K562 (cell line): Measurements from ENCODE around the gene EN2. TPM values are rescaled to one million over a fixed set of nuclear protein-coding genes. Genes with fewer than 3 reads are reported as not detected.

Experiments
- ATAC-seq: fragments of 200-7000 bp; cut with Tn5 transposase; 3 replicates; pipeline ENCODE4 v1.9.1; 2020; ENCODE audit warnings: moderate library complexity
- BruUV-seq: library from RNA; stranded (reverse); fragments of 400-500 nt; replicated peaks from 2 replicates; lab custom pipeline; 2021; lab: Mats Ljungman, UMichigan
- CTCF ChIA-PET: fragments of 300-600 bp; formaldehyde crosslinking; extraction: SDS; loops from one replicate; lab custom pipeline; 2021; ENCODE audit warnings: low intra/inter-chr PET ratio; lab: Yijun Ruan, JAX
- POLR2A ChIA-PET: fragments of 300-600, 350-650 bp; sonication (Branson Sonifier 250); formaldehyde crosslinking; extraction: SDS; loops from one replicate; lab custom pipeline; 2021; ENCODE audit warnings: antibody characterized with exemption, inconsistent platforms; lab: Yijun Ruan, JAX
- DNase-seq, 4 experiments: peaks; one replicate each; pipeline versions ENCODE4 v3.0.0 to v3.0.0-alpha.2; 2011 to 2018; ENCODE audit warnings: low spot score in 3 of 4, mixed read lengths in 3 of 4; ENCODE audit errors: extremely low read depth in 1 of 4
- FAIRE-seq: peaks from 2 replicates; lab custom pipeline; 2011; peaks lifted over from hg19 to GRCh38; lab: Jason Lieb, UNC
- H2AFZ ChIP-seq: 2 replicates; pipeline ENCODE4 v1.6.0; 2011; ENCODE audit warnings: low read depth, low read length, control low read depth, inconsistent platforms
- H3K27ac ChIP-seq: fragments of 200-600 bp; 3 replicates; pipeline ENCODE4 v1.8.0; 2011; ENCODE audit warnings: low read depth, mild to moderate bottlenecking, control low read depth, inconsistent platforms, low read length, moderate library complexity, mixed read lengths; ENCODE audit errors: extremely low read depth
- H3K27me3 ChIP-seq, 2 experiments: fragments of 300-600 bp in 1 of 2; 2 replicates in 1 of 2; 3 replicates in 1 of 2; pipeline versions ENCODE4 v1.6.0 to v1.8.0; 2011; ENCODE audit warnings: inconsistent platforms in 2 of 2, low read length in 2 of 2, mild to moderate bottlenecking in 1 of 2, mixed read lengths in 1 of 2, moderate library complexity in 1 of 2; ENCODE audit not compliant: control insufficient read depth in 2 of 2, insufficient read depth in 2 of 2
- H3K36me3 ChIP-seq: fragments of 300-600 bp; 3 replicates; pipeline ENCODE4 v1.8.0; 2011; ENCODE audit warnings: mild to moderate bottlenecking, low read length, inconsistent platforms; ENCODE audit not compliant: control insufficient read depth, insufficient read depth
- H3K4me1 ChIP-seq, 2 experiments: fragments of 200-600 bp in 1 of 2; replicated peaks in 1 of 2; 2 replicates in 1 of 2; 3 replicates in 1 of 2; pipeline versions ENCODE4 v1.5.1 to v1.8.0; 2011; ENCODE audit warnings: inconsistent platforms in 2 of 2, low read length in 2 of 2, mild to moderate bottlenecking in 1 of 2, mixed read lengths in 1 of 2, moderate library complexity in 1 of 2; ENCODE audit not compliant: control insufficient read depth in 2 of 2, insufficient read depth in 2 of 2
- H3K4me2 ChIP-seq: 2 replicates; pipeline ENCODE4 v1.6.1; 2011; ENCODE audit warnings: low read length, control low read depth, inconsistent platforms, mixed read lengths; ENCODE audit not compliant: insufficient read depth
- H3K4me3 ChIP-seq: fragments of 200-600 bp; sonication (generic), shearing (Covaris generic); 2 replicates; pipeline ENCODE4 v1.5.1; 2016; ENCODE audit warnings: control low read depth, inconsistent platforms
- H3K79me2 ChIP-seq: fragments of 200-600 bp; 3 replicates; pipeline ENCODE4 v1.8.0; 2011; ENCODE audit warnings: low read length, inconsistent platforms; ENCODE audit not compliant: control insufficient read depth, insufficient read depth
- H3K9ac ChIP-seq, 2 experiments: 2 replicates each; pipeline versions ENCODE4 v1.6.0 to v1.6.1; 2011; ENCODE audit warnings: low read depth in 2 of 2, low read length in 2 of 2, control low read depth in 1 of 2, inconsistent platforms in 1 of 2, mild to moderate bottlenecking in 1 of 2, mixed read lengths in 1 of 2; ENCODE audit not compliant: insufficient read depth in 1 of 2
- H3K9me1 ChIP-seq: one replicate; pipeline ENCODE4 v1.6.0; 2011; ENCODE audit warnings: inconsistent platforms, mild to moderate bottlenecking, low read length, moderate library complexity; ENCODE audit not compliant: control insufficient read depth, insufficient read depth
- H3K9me3 ChIP-seq: replicated peaks from 2 replicates; pipeline ENCODE4 v1.5.1; 2011; ENCODE audit warnings: low read depth, low read length, inconsistent platforms; ENCODE audit not compliant: control insufficient read depth, insufficient read depth
- H4K20me1 ChIP-seq: replicated peaks from 2 replicates; pipeline ENCODE4 v1.6.1; 2011; ENCODE audit warnings: low read length, inconsistent platforms, mixed read lengths; ENCODE audit not compliant: control insufficient read depth, insufficient read depth
- CBX2 ChIP-seq: fragments of 200-600 bp; sonication (generic); IDR thresholded peaks from one replicate; pipeline ENCODE4 v1.6.1; 2012; ENCODE audit warnings: mild to moderate bottlenecking, low read length, inconsistent platforms; ENCODE audit not compliant: insufficient read depth, poor library complexity, severe bottlenecking
- WGBS: fragments of 100-300 bp; shearing (Covaris generic); methylation state at CpG from one replicate; pipeline ENCODE4 v1.1.6; 2016; ENCODE audit warnings: low coverage, mixed read lengths; ENCODE audit not compliant: insufficient coverage; ENCODE audit errors: missing lambda C conversion rate; 5-methylcytosine and 5-hydroxymethylcytosine counted together
- in situ Hi-C: fragments of 300-500 bp; cut with MboI; formaldehyde crosslinking; loops from 4 replicates; pipeline ENCODE4 v1.15.0; 2018; ENCODE audit warnings: inconsistent platforms, mixed read lengths
- intact Hi-C: fragments of 100-400 bp; cut with micrococcal nuclease; formaldehyde crosslinking; loops from 2 replicates; pipeline ENCODE4 v1.14.2; 2022
- polyA plus RNA-seq, 8 experiments: library from polyadenylated mRNA; depleted of rRNA in 4 of 8; stranded (reverse) in 5 of 8; unstranded in 3 of 8; fragments of >200 nt; fragmentation: Nextera tagmentation in 2 of 8; fragmentation: Illumina TruSeq in 1 of 8; extraction: Ambion mirVana in 2 of 8; extraction: Trizol in 1 of 8; gene quantifications; 2 replicates each; pipeline versions ENCODE4 v1.2.1 to v1.2.3, GENCODE V29; 2011 to 2014; ENCODE audit warnings: inconsistent platforms in 1 of 8, missing spikeins in 1 of 8
- total RNA-seq, 7 experiments: library from RNA; depleted of rRNA in 6 of 7; stranded (reverse); fragments of >200 nt in 6 of 7; fragmentation: Illumina TruSeq in 2 of 7; extraction: Trizol in 2 of 7; gene quantifications; 2 replicates each; pipeline versions ENCODE4 v1.2.1 to v1.2.3, GENCODE V29; 2011 to 2021; ENCODE audit warnings: low replicate concordance in 1 of 7
- TF ChIP-seq, protein P1 (sequence below): fragments of 450-650 bp; conservative IDR thresholded peaks from 2 replicates; pipeline ENCODE4 v1.6.1; 2016; ENCODE audit warnings: missing genetic modification characterization, low read depth, mild to moderate bottlenecking, control low read depth, missing compliant biosample characterization

EN2 gene
- total and polyA plus RNA-seq, 9 of the 15 experiments (the other 6 are each of a cell fraction or from before 2014, with no cell fraction given), result 0.04 TPM; not detected in 7

DNA sequence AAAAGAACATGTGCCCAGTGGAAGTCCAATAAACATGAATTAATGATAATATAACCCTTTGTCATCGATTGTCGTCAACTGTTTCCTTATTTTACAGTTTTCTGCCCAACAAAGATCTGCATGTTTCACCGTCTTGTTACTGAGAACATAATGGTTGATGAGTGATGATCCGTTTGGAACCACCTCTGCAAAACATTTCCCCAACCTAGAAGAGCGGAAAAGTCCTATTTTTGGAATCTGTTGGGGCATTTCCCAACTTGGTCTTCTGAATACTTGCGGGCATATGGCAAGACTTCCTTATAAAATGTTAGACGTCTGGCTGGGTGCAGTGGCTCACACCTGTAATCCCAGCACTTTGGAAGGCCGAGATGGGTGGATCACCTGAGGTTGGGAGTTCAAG lies 56.4 kb downstream of the EN2 start:
- ATAC-seq (no peak), DNase-seq (no peak), FAIRE-seq (no peak)
- intact Hi-C loops, result no loop called here
- Histone ChIP-seq H3K27ac (no peak overlapping the region), H3K4me2 (no peak overlapping the region), H3K9me3 (no peaks in the 10 kb centered on the region), H3K79me2 (no peaks in the 10 kb centered on the region), H3K9ac (no peak overlapping the region), H3K9me1 (no peaks in the 10 kb centered on the region), H3K27me3 (peaks cover 54 to 71% of the 10 kb centered on the region in 2 experiments), H3K36me3 (no peaks in the 10 kb centered on the region), H3K4me1 (peaks cover 0 to 7% of the 10 kb centered on the region in 2 experiments; a peak in 1 of 5 replicates), H3K4me3 (no peak overlapping the region), H4K20me1 (peaks cover 7% of the 10 kb centered on the region; the same call in 1 of the 2 replicates), H2AFZ (no peak overlapping the region)
- POLR2A ChIA-PET, result no interaction called here
- CTCF ChIA-PET, result no interaction called here
- in situ Hi-C loops, result no loop called here
- no TSS peak for BruUV-seq
- WGBS, result 0% methylated on average over 8 of the region's 8 CpGs
- TF ChIP-seq CBX2, result peak; percentile 13
- TF ChIP-seq, protein P1, sequence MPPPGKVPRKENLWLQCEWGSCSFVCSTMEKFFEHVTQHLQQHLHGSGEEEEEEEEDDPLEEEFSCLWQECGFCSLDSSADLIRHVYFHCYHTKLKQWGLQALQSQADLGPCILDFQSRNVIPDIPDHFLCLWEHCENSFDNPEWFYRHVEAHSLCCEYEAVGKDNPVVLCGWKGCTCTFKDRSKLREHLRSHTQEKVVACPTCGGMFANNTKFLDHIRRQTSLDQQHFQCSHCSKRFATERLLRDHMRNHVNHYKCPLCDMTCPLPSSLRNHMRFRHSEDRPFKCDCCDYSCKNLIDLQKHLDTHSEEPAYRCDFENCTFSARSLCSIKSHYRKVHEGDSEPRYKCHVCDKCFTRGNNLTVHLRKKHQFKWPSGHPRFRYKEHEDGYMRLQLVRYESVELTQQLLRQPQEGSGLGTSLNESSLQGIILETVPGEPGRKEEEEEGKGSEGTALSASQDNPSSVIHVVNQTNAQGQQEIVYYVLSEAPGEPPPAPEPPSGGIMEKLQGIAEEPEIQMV, result no peak

Other genes with a start within 250 kb of the EN2 start
- 294 and 361 TPM in 2 replicates for gene INSIG1, start 160.3 kb upstream of the EN2 start, total RNA-seq (2014; rRNA removed)
- 236 and 238 TPM in 2 replicates for gene INSIG1, start 160.3 kb upstream of the EN2 start, total RNA-seq (2014; rRNA removed; fragmentation: Illumina TruSeq; extraction: Trizol)
- gene INSIG1, start 160.3 kb upstream of the EN2 start, total RNA-seq (2015; rRNA removed; fragmentation: Illumina TruSeq; extraction: Trizol), result 173 and 188 TPM in 2 replicates
- 254 and 296 TPM in 2 replicates for gene INSIG1, start 160.3 kb upstream of the EN2 start, total RNA-seq (2021)
- gene INSIG1, start 160.3 kb upstream of the EN2 start, polyA plus RNA-seq (2011; rRNA removed), result 625 and 787 TPM in 2 replicates
- gene INSIG1, start 160.3 kb upstream of the EN2 start, polyA plus RNA-seq (2014; fragmentation: Illumina TruSeq; extraction: Trizol), result 188 and 224 TPM in 2 replicates
- gene INSIG1, start 160.3 kb upstream of the EN2 start, polyA plus RNA-seq (2014; fragmentation: Nextera tagmentation; extraction: Ambion mirVana), result 10 to 100 TPM; 57.1 to 69.2 TPM
- gene INSIG1, start 160.3 kb upstream of the EN2 start, polyA plus RNA-seq (2014; rRNA removed), result 250 and 268 TPM in 2 replicates
- not detected in 2 replicates for gene CNPY1, start 88.4 kb downstream of the EN2 start, total RNA-seq (2014; rRNA removed)
- gene CNPY1, start 88.4 kb downstream of the EN2 start, total RNA-seq (2014; rRNA removed; fragmentation: Illumina TruSeq; extraction: Trizol), result not detected in 2 replicates
- gene CNPY1, start 88.4 kb downstream of the EN2 start, total RNA-seq (2015; rRNA removed; fragmentation: Illumina TruSeq; extraction: Trizol), result not detected in 2 replicates
- gene CNPY1, start 88.4 kb downstream of the EN2 start, total RNA-seq (2021), result not detected in 2 replicates
- gene CNPY1, start 88.4 kb downstream of the EN2 start, polyA plus RNA-seq (2011; rRNA removed), result not detected in 2 replicates
- not detected in 2 replicates for gene CNPY1, start 88.4 kb downstream of the EN2 start, polyA plus RNA-seq (2014; fragmentation: Illumina TruSeq; extraction: Trizol)
- not detected for gene CNPY1, start 88.4 kb downstream of the EN2 start, polyA plus RNA-seq (2014; fragmentation: Nextera tagmentation; extraction: Ambion mirVana)
- not detected in 2 replicates for gene CNPY1, start 88.4 kb downstream of the EN2 start, polyA plus RNA-seq (2014; rRNA removed)
- gene RBM33, start 186.5 kb downstream of the EN2 start, total RNA-seq (2014; rRNA removed), result 29.9 and 41.8 TPM in 2 replicates
- 39.3 and 47.4 TPM in 2 replicates for gene RBM33, start 186.5 kb downstream of the EN2 start, total RNA-seq (2014; rRNA removed; fragmentation: Illumina TruSeq; extraction: Trizol)
- gene RBM33, start 186.5 kb downstream of the EN2 start, total RNA-seq (2015; rRNA removed; fragmentation: Illumina TruSeq; extraction: Trizol), result 32.8 and 33.9 TPM in 2 replicates
- 67.6 and 80.7 TPM in 2 replicates for gene RBM33, start 186.5 kb downstream of the EN2 start, total RNA-seq (2021)
- 16.1 and 17.0 TPM in 2 replicates for gene RBM33, start 186.5 kb downstream of the EN2 start, polyA plus RNA-seq (2011; rRNA removed)
- 23.0 and 28.7 TPM in 2 replicates for gene RBM33, start 186.5 kb downstream of the EN2 start, polyA plus RNA-seq (2014; fragmentation: Illumina TruSeq; extraction: Trizol)
- 1 to 10 TPM; 4.4 to 4.7 TPM for gene RBM33, start 186.5 kb downstream of the EN2 start, polyA plus RNA-seq (2014; fragmentation: Nextera tagmentation; extraction: Ambion mirVana)
- gene RBM33, start 186.5 kb downstream of the EN2 start, polyA plus RNA-seq (2014; rRNA removed), result 27.3 and 31.7 TPM in 2 replicates